Body of pancreas (tissue), 4 donors: ENCODE results near the gene GCKR. TPM values are rescaled to one million over a fixed set of nuclear protein-coding genes. Genes with fewer than 3 reads are reported as not detected.

ENCODE experiments used
- ATAC-seq: fragments of 150-250 bp; one replicate; pipeline ENCODE4 v1.9.1; 2016
- DNase-seq, 4 donors: peaks; one replicate each; pipeline ENCODE4 v3.0.0-alpha.2; 2019
- H3K27ac ChIP-seq, 4 donors: fragments of 200-600 bp; sonication (generic); 1 replicate in 3 of 4; 2 replicates in 1 of 4; pipeline versions ENCODE4 v1.5.1 to v1.6.1; 2016 to 2019; ENCODE audit warnings: mild to moderate bottlenecking in 1 of 4, mixed read lengths in 1 of 4, moderate library complexity in 1 of 4
- H3K27me3 ChIP-seq, 2 donors: fragments of 200-600 bp; sonication (generic); one replicate each; pipeline ENCODE4 v1.6.0; 2016; ENCODE audit warnings: mild to moderate bottlenecking in 1 of 2
- H3K36me3 ChIP-seq, 2 donors: fragments of 200-600 bp; sonication (generic); replicated peaks in 1 of 2; 2 replicates each; pipeline ENCODE4 v1.5.1; 2016; ENCODE audit warnings: low read depth in 2 of 2; ENCODE audit not compliant: insufficient read depth in 1 of 2
- H3K4me1 ChIP-seq: fragments of 200-600 bp; sonication (generic); one replicate; pipeline ENCODE4 v1.6.0; 2016
- H3K4me3 ChIP-seq, 2 donors: fragments of 200-600 bp; sonication (generic); 1 replicate in 1 of 2; 2 replicates in 1 of 2; pipeline ENCODE4 v1.5.1; 2016 to 2019
- H3K9me3 ChIP-seq, 3 donors: fragments of 200-600 bp; sonication (generic); 1 replicate in 2 of 3; 2 replicates in 1 of 3; pipeline ENCODE4 v1.5.1; 2016
- CTCF ChIP-seq, 7 experiments: fragments of 450-650 bp in 4 of 7; fragments of 200-600 bp in 3 of 7; sonication (generic) in 3 of 7; IDR thresholded peaks; one replicate each; pipeline ENCODE4 v1.5.1; 2016 to 2019; ENCODE audit warnings: antibody characterized with exemption in 7 of 7
- POLR2A ChIP-seq, 3 donors: fragments of 450-650 bp; IDR thresholded peaks; one replicate each; pipeline ENCODE4 v1.6.1; 2016; ENCODE audit warnings: antibody characterized with exemption in 3 of 3, mild to moderate bottlenecking in 2 of 3
- WGBS, 2 donors: methylation state at CpG; one replicate each; pipeline ENCODE4 v1.1.5; 2017; 5-methylcytosine and 5-hydroxymethylcytosine counted together
- intact Hi-C: fragments of 100-400 bp; cut with DNase I; formaldehyde crosslinking; loops from one replicate; pipeline ENCODE4 v1.15.1; 2023
- total RNA-seq, 2 donors: library from RNA; depleted of rRNA; stranded (reverse); fragments of >200 nt; gene quantifications; one replicate each; pipeline ENCODE4 v1.1.0, GENCODE V29; 2016

The GCKR gene
- total RNA-seq, 2 donors from 2014 or later = 1.6 TPM; not detected in 1

DNA sequence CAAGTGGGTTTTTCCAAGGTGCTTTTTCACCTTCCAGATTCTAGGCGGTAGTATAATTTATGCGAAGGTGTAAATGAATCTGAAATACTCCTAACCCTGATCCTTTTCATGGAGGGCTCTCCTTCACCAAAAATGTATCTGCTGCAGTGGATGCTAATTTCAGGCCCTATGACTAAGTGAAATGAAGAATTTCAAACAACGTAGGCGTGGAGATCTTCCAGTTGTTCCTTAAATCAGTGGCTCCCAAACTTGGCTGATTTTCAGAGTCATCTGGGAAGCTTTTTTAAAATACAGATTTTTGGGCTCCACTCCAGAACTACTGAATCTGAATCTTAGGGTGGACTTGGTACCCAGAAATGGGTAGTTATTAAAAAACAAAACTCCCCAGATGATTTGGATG lies 5.5 kb downstream of the GCKR start:
- no peaks in the 10 kb centered on the region for H3K27me3 ChIP-seq
- H3K4me3 ChIP-seq = no peak overlapping the region
- WGBS, 2 donors = 83 to 86% methylated on average over 4 of the region's 4 CpGs
- intact Hi-C loops = no loop called here
- ATAC-seq (no peak), DNase-seq (no peak)
- no peaks in the 10 kb centered on the region for H3K36me3 ChIP-seq
- peaks cover 3% of the 10 kb centered on the region for H3K4me1 ChIP-seq
- no peak overlapping the region for H3K27ac ChIP-seq
- H3K9me3 ChIP-seq = no peaks in the 10 kb centered on the region
- TF ChIP-seq POLR2A (IDR thresholded peaks at IDR 0.05) (no peak), CTCF (IDR thresholded peaks at IDR 0.05) (no peak)

GRCh38 chr2:27506587-27506986 lies 9.9 kb downstream of the GCKR start:
- ATAC-seq = no peak
- no peak overlapping the region for H3K4me3 ChIP-seq
- 74 to 85% methylated on average over 6 of the region's 6 CpGs for WGBS, 2 donors
- TF ChIP-seq POLR2A (IDR thresholded peaks at IDR 0.05) (no peak), CTCF (IDR thresholded peaks at IDR 0.05) (no peak)
- peaks cover 0 to 4% of the 10 kb centered on the region in 2 donors for H3K27me3 ChIP-seq
- no peak overlapping the region for H3K27ac ChIP-seq
- intact Hi-C loops = no loop called here
- H3K4me1 ChIP-seq = no peaks in the 10 kb centered on the region
- H3K36me3 ChIP-seq = no peaks in the 10 kb centered on the region
- DNase-seq = no peak
- no peaks in the 10 kb centered on the region for H3K9me3 ChIP-seq

- WGBS, 2 donors = 64% methylated on average over 4 of the region's 4 CpGs
- TF ChIP-seq POLR2A (IDR thresholded peaks at IDR 0.05) (no peak), CTCF (IDR thresholded peaks at IDR 0.05) (no peak)
- no peaks in the 10 kb centered on the region for H3K9me3 ChIP-seq
- DNase-seq = no peak
- H3K4me3 ChIP-seq = no peak overlapping the region
- H3K27ac ChIP-seq = no peak overlapping the region
- H3K36me3 ChIP-seq = no peaks in the 10 kb centered on the region
- no peak for ATAC-seq
- H3K27me3 ChIP-seq = peaks cover 0 to 4% of the 10 kb centered on the region in 2 donors
- no peaks in the 10 kb centered on the region for H3K4me1 ChIP-seq
- intact Hi-C loops = no loop called here
Measured at GRCh38 chr2:27507293-27507692, 10.7 kb downstream of the GCKR start.

DNA sequence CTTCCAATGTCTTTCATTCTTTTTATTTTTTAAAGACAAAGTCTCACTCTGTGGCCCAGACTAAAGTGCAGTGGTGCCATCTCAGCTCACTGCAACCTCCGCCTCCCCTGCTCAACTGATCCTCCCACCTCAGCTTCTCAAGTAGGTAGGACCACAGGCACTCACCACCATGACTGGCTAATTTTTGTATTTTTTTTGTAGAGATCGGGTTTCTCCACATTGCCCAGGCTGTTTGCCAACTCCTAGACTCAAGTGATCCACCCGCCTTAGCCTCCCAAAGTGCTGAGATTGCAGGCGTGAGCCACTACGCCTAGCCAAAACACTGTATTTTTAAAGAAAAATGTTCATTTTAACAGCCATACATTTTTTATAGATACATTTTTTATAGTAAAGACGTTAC lies 12.7 kb downstream of the GCKR start:
- 61 to 66% methylated on average over 6 of the region's 6 CpGs for WGBS, 2 donors
- no peak overlapping the region for H3K4me3 ChIP-seq
- H3K4me1 ChIP-seq = no peaks in the 10 kb centered on the region
- H3K9me3 ChIP-seq = no peaks in the 10 kb centered on the region
- no peak overlapping the region for H3K27ac ChIP-seq
- no peak for ATAC-seq
- H3K27me3 ChIP-seq = peaks cover 0 to 4% of the 10 kb centered on the region in 2 donors
- intact Hi-C loops = no loop called here
- no peak for DNase-seq
- no peak for TF ChIP-seq POLR2A (IDR thresholded peaks at IDR 0.05)
- TF ChIP-seq CTCF (IDR thresholded peaks at IDR 0.05) = no peak
- H3K36me3 ChIP-seq = no peaks in the 10 kb centered on the region

DNA sequence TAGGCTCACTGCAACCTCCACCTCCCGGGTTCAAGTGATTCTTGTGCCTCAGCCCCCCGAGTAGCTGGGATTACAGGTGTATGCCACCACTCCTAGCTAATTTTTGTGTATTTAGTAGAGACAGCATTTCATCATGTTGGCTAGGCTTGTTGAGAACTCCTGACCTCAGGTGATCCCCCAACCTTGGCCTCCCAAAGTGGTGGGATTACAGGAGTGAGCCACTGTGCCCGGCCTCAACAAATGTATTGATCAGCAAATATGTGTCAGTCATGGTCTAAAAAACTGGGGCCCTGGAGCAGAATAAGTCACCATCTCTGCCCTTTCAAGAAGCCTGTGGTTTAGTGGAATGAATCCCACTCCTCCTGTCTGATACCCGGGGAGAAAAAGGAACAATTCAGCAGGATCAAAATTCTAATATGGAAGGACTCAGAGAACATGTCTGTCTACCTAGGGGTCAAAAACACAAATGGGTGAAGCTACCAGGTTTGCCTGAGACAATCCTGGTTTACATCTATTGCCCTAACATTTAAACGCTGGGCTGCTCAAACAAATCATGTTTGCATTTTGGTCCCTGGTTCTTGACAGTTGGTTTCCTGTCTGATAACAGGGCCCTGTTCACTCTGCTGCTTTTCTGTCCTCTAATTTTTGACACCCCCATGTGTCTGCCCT lies 21.6 kb downstream of the GCKR start:
- WGBS, 2 donors = 53 to 54% methylated on average over 5 of the region's 5 CpGs
- TF ChIP-seq CTCF (IDR thresholded peaks at IDR 0.05) = no peak
- no peak for TF ChIP-seq POLR2A (IDR thresholded peaks at IDR 0.05)
- Histone ChIP-seq H3K36me3 (no peaks in the 10 kb centered on the region), H3K9me3 (no peaks in the 10 kb centered on the region), H3K4me1 (no peaks in the 10 kb centered on the region), H3K4me3 (no peak overlapping the region), H3K27me3 (no peaks in the 10 kb centered on the region), H3K27ac (no peak overlapping the region)
- ATAC-seq = no peak
- intact Hi-C loops = no loop called here
- no peak for DNase-seq
